K562 (cell line): Measurements from ENCODE around the gene SLC8A1.

ENCODE experiments used
- BCLAF1 ChIP-seq, 2 experiments: fragments of 450-650 bp in 1 of 2; IDR thresholded peaks; 2 replicates each; pipeline ENCODE4 v1.6.1; 2011 to 2017; ENCODE audit warnings: low read depth in 2 of 2, antibody characterized with exemption in 1 of 2, borderline replicate concordance in 1 of 2, low read length in 1 of 2, mild to moderate bottlenecking in 1 of 2, mixed read lengths in 1 of 2; ENCODE audit not compliant: control insufficient read depth in 1 of 2
- CREM ChIP-seq: IDR thresholded peaks from 2 replicates; pipeline ENCODE4 v1.6.1; 2014; ENCODE audit warnings: antibody characterized with exemption, low read depth
- CTCF ChIP-seq, 3 experiments: IDR thresholded peaks in 2 of 3; conservative IDR thresholded peaks in 1 of 3; 2 replicates each; pipeline ENCODE4 v1.5.1; 2011 to 2012; ENCODE audit warnings: low read length in 3 of 3, mild to moderate bottlenecking in 3 of 3, control low read depth in 2 of 3, improper control_type of control experiment in 1 of 3, inconsistent platforms in 1 of 3, low read depth in 1 of 3, mixed read lengths in 1 of 3, moderate library complexity in 1 of 3; ENCODE audit not compliant: insufficient read depth in 2 of 3
- EP300 ChIP-seq: IDR thresholded peaks from 2 replicates; pipeline ENCODE4 v1.6.1; 2012; ENCODE audit warnings: low read length, improper control_type of control experiment
- HIVEP1 ChIP-seq: fragments of 250-450 bp; sonication (Bioruptor Pico); IDR thresholded peaks from 2 replicates; pipeline ENCODE4 v1.4.0; 2020; ENCODE audit warnings: mild to moderate bottlenecking
- MAFK ChIP-seq: IDR thresholded peaks from 2 replicates; pipeline ENCODE4 v1.6.1; 2011; ENCODE audit warnings: low read length, improper control_type of control experiment
- NFIC ChIP-seq: fragments of 450-650 bp; IDR thresholded peaks from 2 replicates; pipeline ENCODE4 v1.6.1; 2017; ENCODE audit warnings: mild to moderate bottlenecking, inconsistent platforms
- PTRF ChIP-seq: fragments of 450-650 bp; IDR thresholded peaks from 2 replicates; pipeline ENCODE4 v1.6.1; 2016; ENCODE audit warnings: mild to moderate bottlenecking, missing genetic modification characterization, missing compliant biosample characterization
- SAFB2 ChIP-seq: fragments of 200-400 bp; formaldehyde crosslinking; IDR thresholded peaks from 2 replicates; pipeline ENCODE4 v1.6.1; 2018; ENCODE audit warnings: borderline replicate concordance, low read length, low read depth, moderate library complexity; ENCODE audit not compliant: severe bottlenecking
- SP2 ChIP-seq: IDR thresholded peaks from 2 replicates; pipeline ENCODE4 v1.6.1; 2011; ENCODE audit warnings: mild to moderate bottlenecking, low read depth, low read length, moderate library complexity; ENCODE audit not compliant: poor library complexity, severe bottlenecking; ENCODE audit errors: extremely low read depth
- ZNF174 ChIP-seq: fragments of 250-450 bp; sonication (Bioruptor Pico); IDR thresholded peaks from 2 replicates; pipeline ENCODE4 v1.4.0; 2020; ENCODE audit warnings: mild to moderate bottlenecking
- ZNF24 ChIP-seq: fragments of 450-650 bp; IDR thresholded peaks from 2 replicates; pipeline ENCODE4 v1.6.1; 2016
- ZNF717 ChIP-seq: fragments of 250-450 bp; sonication (Bioruptor Pico); IDR thresholded peaks from 2 replicates; pipeline ENCODE4 v1.5.0; 2021
- TF ChIP-seq, protein P1 (sequence below), 2 experiments: fragments of 450-650 bp in 1 of 2; sonication (generic) in 1 of 2; formaldehyde crosslinking; conservative IDR thresholded peaks; 2 replicates each; pipeline versions ENCODE4 v1.4.0 to v1.8.1; 2020 to 2022; ENCODE audit warnings: mild to moderate bottlenecking in 1 of 2, missing genetic modification reagents in 1 of 2

DNA sequence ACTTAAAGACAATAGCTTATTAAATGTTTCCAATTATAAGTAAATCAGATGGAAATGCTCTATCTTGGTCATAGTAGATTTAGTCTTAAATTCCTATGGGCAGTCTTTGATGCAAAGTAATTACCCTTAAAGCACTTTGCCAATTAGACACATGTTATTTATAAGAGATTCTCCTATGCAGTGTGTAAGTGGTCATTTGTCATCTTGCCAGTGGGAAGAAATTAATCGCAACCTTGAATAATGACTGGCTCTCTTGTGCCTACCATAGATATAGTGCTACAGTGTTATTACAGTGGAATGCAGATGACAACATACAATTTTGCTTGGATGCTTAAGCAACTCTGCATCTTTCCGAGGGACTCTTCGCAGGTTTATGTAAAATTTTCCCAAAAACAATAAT is 361.8 kb downstream of the SLC8A1 start:
- no peak for TF ChIP-seq SAFB2
- TF ChIP-seq MAFK: no peak
- TF ChIP-seq HIVEP1 (CRISPR knock-in tag): no peak
- TF ChIP-seq CTCF (IDR thresholded peaks at IDR 0.05 in 2 of 3, conservative IDR thresholded peaks at IDR 0.05 in 1 of 3; ENCODE audit: insufficient read depth in 2 of 3, low read depth in 1 of 3, low read length in 3 of 3): no peak
- no peak for TF ChIP-seq ZNF24
- TF ChIP-seq, protein P1, sequence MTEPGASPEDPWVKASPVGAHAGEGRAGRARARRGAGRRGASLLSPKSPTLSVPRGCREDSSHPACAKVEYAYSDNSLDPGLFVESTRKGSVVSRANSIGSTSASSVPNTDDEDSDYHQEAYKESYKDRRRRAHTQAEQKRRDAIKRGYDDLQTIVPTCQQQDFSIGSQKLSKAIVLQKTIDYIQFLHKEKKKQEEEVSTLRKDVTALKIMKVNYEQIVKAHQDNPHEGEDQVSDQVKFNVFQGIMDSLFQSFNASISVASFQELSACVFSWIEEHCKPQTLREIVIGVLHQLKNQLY (CRISPR knock-in tag; conservative IDR thresholded peaks at IDR 0.05): no peak
- TF ChIP-seq SP2: no peak
- TF ChIP-seq ZNF174 (CRISPR knock-in tag): no peak
- TF ChIP-seq BCLAF1 (IDR thresholded peaks at IDR 0.05; ENCODE audit: borderline replicate concordance in 1 of 2, control insufficient read depth in 1 of 2, low read depth in 2 of 2, low read length in 1 of 2): no peak
- TF ChIP-seq PTRF: no peak
- TF ChIP-seq CREM: no peak
- no peak for TF ChIP-seq NFIC
- no peak for TF ChIP-seq EP300
- TF ChIP-seq ZNF717 (CRISPR knock-in tag): no peak
